HCT116 (cell line): ENCODE data around the gene TRPC4. TPM values are rescaled to one million over a fixed set of nuclear protein-coding genes. Genes with fewer than 3 reads are reported as not detected.

Source experiments
- ATAC-seq: fragments of 200-7000 bp; cut with Tn5 transposase; 2 replicates; pipeline ENCODE4 v1.9.1; 2020; ENCODE audit warnings: mild to moderate bottlenecking, moderate library complexity
- BruUV-seq: library from RNA; stranded (reverse); fragments of 400-500 nt; replicated peaks from 2 replicates; lab custom pipeline; 2021; lab: Mats Ljungman, UMichigan
- CTCF ChIA-PET: fragments of 300-600 bp; sonication (Branson Sonifier 250); formaldehyde crosslinking; loops from one replicate; lab custom pipeline; 2021; ENCODE audit warnings: antibody characterized with exemption; lab: Charles Lee
- POLR2A ChIA-PET: fragments of 300-600, 350-600 bp; sonication (Branson Sonifier 250); formaldehyde crosslinking; loops from one replicate; lab custom pipeline; 2021; ENCODE audit warnings: antibody characterized with exemption; lab: Charles Lee
- RAD21 ChIA-PET, 2 experiments: fragments of 300-600 bp; sonication (Branson Sonifier 250); formaldehyde crosslinking; loops; one replicate each; lab custom pipeline; 2023; ENCODE audit warnings: low total read pairs in 2 of 2; ENCODE audit not compliant: uncharacterized antibody in 2 of 2, unreplicated experiment in 2 of 2, low non-redundant PET in 1 of 2; lab: Charles Lee
- DNase-seq: peaks from one replicate; pipeline ENCODE4 v3.0.0-alpha.2; 2010; ENCODE audit warnings: low read depth, low spot score
- H2AFZ ChIP-seq: fragments of 200-600 bp; shearing (Covaris generic), sonication (generic); 2 replicates; pipeline ENCODE4 v1.6.1; 2017; ENCODE audit warnings: low read depth, mixed run types, mixed read lengths, antibody characterized with exemption, low read length; ENCODE audit not compliant: poor library complexity, severe bottlenecking
- H3K27ac ChIP-seq: 2 replicates; pipeline ENCODE4 v1.5.1; 2012; ENCODE audit warnings: low read depth, low read length
- H3K27me3 ChIP-seq: fragments of 200-600 bp; sonication (generic); 2 replicates; pipeline ENCODE4 v1.6.1; 2016; ENCODE audit warnings: mixed run types, low read length, mixed read lengths; ENCODE audit not compliant: insufficient read depth
- H3K36me3 ChIP-seq, 2 experiments: fragments of 200-500 bp in 1 of 2; fragments of 200-600 bp in 1 of 2; sonication (Bioruptor generic) in 1 of 2; sonication (generic) in 1 of 2; 2 replicates each; pipeline versions ENCODE4 v1.5.1 to v1.6.1; 2014 to 2016; ENCODE audit warnings: low read length in 2 of 2, inconsistent platforms in 1 of 2, mixed read lengths in 1 of 2, mixed run types in 1 of 2; ENCODE audit not compliant: insufficient read depth in 2 of 2, control insufficient read depth in 1 of 2
- H3K4me1 ChIP-seq, 2 experiments: fragments of 200-600 bp in 1 of 2; sonication (generic) in 1 of 2; 2 replicates each; pipeline versions ENCODE4 v1.5.1 to v1.6.1; 2012 to 2017; ENCODE audit warnings: low read length in 2 of 2, inconsistent platforms in 1 of 2, mild to moderate bottlenecking in 1 of 2, mixed read lengths in 1 of 2, mixed run types in 1 of 2, moderate library complexity in 1 of 2; ENCODE audit not compliant: insufficient read depth in 2 of 2, control insufficient read depth in 1 of 2
- H3K4me2 ChIP-seq: fragments of 200-600 bp; sonication (generic); 2 replicates; pipeline ENCODE4 v1.6.1; 2017; ENCODE audit warnings: mixed run types, low read length, mixed read lengths
- H3K4me3 ChIP-seq, 2 experiments: fragments of 200-600 bp in 1 of 2; sonication (generic) in 1 of 2; replicated peaks in 1 of 2; 2 replicates each; pipeline ENCODE4 v1.5.1; 2011 to 2016; ENCODE audit warnings: low read length in 2 of 2, control low read depth in 1 of 2, low read depth in 1 of 2, mild to moderate bottlenecking in 1 of 2, mixed read lengths in 1 of 2, mixed run types in 1 of 2
- H3K79me2 ChIP-seq: fragments of 200-600 bp; sonication (generic); 2 replicates; pipeline ENCODE4 v1.6.1; 2017; ENCODE audit warnings: mild to moderate bottlenecking, mixed run types, low read length, moderate library complexity, mixed read lengths; ENCODE audit not compliant: insufficient read depth
- H3K9ac ChIP-seq: fragments of 200-600 bp; sonication (generic); 2 replicates; pipeline ENCODE4 v1.6.1; 2016; ENCODE audit warnings: low read length, mixed read lengths
- H3K9me2 ChIP-seq: fragments of 200-600 bp; sonication (generic), shearing (Covaris generic); 2 replicates; pipeline ENCODE4 v1.6.1; 2017; ENCODE audit warnings: mixed run types, mild to moderate bottlenecking, moderate library complexity; ENCODE audit not compliant: insufficient read depth
- H3K9me3 ChIP-seq, 2 experiments: fragments of 200-500 bp in 1 of 2; fragments of 200-600 bp in 1 of 2; sonication (Bioruptor generic) in 1 of 2; sonication (generic) in 1 of 2; 2 replicates each; pipeline ENCODE4 v1.6.1; 2014 to 2017; ENCODE audit warnings: low read length in 2 of 2, mixed read lengths in 2 of 2, inconsistent platforms in 1 of 2, low read depth in 1 of 2, mild to moderate bottlenecking in 1 of 2, mixed run types in 1 of 2, moderate library complexity in 1 of 2; ENCODE audit not compliant: control insufficient read depth in 1 of 2, insufficient read depth in 1 of 2
- H4K20me1 ChIP-seq: fragments of 200-600 bp; sonication (generic), shearing (Covaris generic); 2 replicates; pipeline ENCODE4 v1.6.1; 2017; ENCODE audit warnings: mixed run types, mild to moderate bottlenecking, moderate library complexity; ENCODE audit not compliant: insufficient read depth
- CBX3 ChIP-seq: IDR thresholded peaks from 2 replicates; pipeline ENCODE4 v1.6.1; 2012; ENCODE audit warnings: low read depth
- CEBPB ChIP-seq: IDR thresholded peaks from 2 replicates; pipeline ENCODE4 v1.6.1; 2012; ENCODE audit warnings: low read depth
- EGR1 ChIP-seq: IDR thresholded peaks from 2 replicates; pipeline ENCODE4 v1.6.1; 2012; ENCODE audit warnings: low read depth
- EZH2 ChIP-seq: fragments of 200-600 bp; sonication (generic); IDR thresholded peaks from 2 replicates; pipeline ENCODE4 v1.6.1; 2017; ENCODE audit warnings: antibody characterized with exemption, mixed run types
- EZH2phosphoT487 ChIP-seq: fragments of 200-600 bp; IDR thresholded peaks from 2 replicates; pipeline ENCODE4 v1.6.1; 2018; ENCODE audit warnings: antibody characterized with exemption, borderline replicate concordance
- FOSL1 ChIP-seq: IDR thresholded peaks from 2 replicates; pipeline ENCODE4 v1.6.1; 2012; ENCODE audit warnings: low read depth
- JUND ChIP-seq: IDR thresholded peaks from 2 replicates; pipeline ENCODE4 v1.6.1; 2012
- POLR2A ChIP-seq: IDR thresholded peaks from 2 replicates; pipeline ENCODE4 v1.7.0; 2011; ENCODE audit warnings: borderline replicate concordance; ENCODE audit not compliant: insufficient read depth, insufficient read length; ENCODE audit errors: extremely low read depth
- POLR2AphosphoS5 ChIP-seq: IDR thresholded peaks from 2 replicates; pipeline ENCODE4 v1.6.1; 2011; ENCODE audit warnings: mild to moderate bottlenecking, low read depth, low read length, moderate library complexity
- SIN3A ChIP-seq: IDR thresholded peaks from 2 replicates; pipeline ENCODE4 v1.6.1; 2012; ENCODE audit warnings: low read depth
- TCF7L2 ChIP-seq: IDR thresholded peaks from 2 replicates; pipeline ENCODE4 v1.7.0; 2011; ENCODE audit warnings: borderline replicate concordance, inconsistent platforms; ENCODE audit not compliant: insufficient read depth, insufficient read length; ENCODE audit errors: extremely low read depth
- YY1 ChIP-seq: IDR thresholded peaks from 2 replicates; pipeline ENCODE4 v1.6.1; 2011; ENCODE audit warnings: low read length, low read depth, moderate library complexity, mild to moderate bottlenecking; ENCODE audit not compliant: insufficient replicate concordance; ENCODE audit errors: extremely low read depth
- ZNF274 ChIP-seq: fragments of 200-500 bp; sonication (Bioruptor generic); IDR thresholded peaks from 2 replicates; pipeline ENCODE4 v1.6.1; 2014; ENCODE audit warnings: mild to moderate bottlenecking, low read depth, low read length, inconsistent platforms
- intact Hi-C: fragments of 100-400 bp; cut with micrococcal nuclease; formaldehyde crosslinking; loops from 2 replicates; pipeline ENCODE4 v1.10.0; 2022
- total RNA-seq: library from RNA; stranded (reverse); gene quantifications from one replicate; pipeline ENCODE4 v1.2.1, GENCODE V29; 2021; ENCODE audit not compliant: unreplicated experiment
- TF ChIP-seq, protein P1 (sequence below): IDR thresholded peaks from 2 replicates; pipeline ENCODE4 v1.6.1; 2011; ENCODE audit warnings: mild to moderate bottlenecking, low read length, moderate library complexity; ENCODE audit not compliant: insufficient replicate concordance; ENCODE audit errors: extremely low read depth
- TF ChIP-seq, protein P2 (sequence below): IDR thresholded peaks from 2 replicates; pipeline ENCODE4 v1.6.1; 2012

Gene TRPC4
- total RNA-seq, 1 experiment from 2014 or later = not detected

DNA sequence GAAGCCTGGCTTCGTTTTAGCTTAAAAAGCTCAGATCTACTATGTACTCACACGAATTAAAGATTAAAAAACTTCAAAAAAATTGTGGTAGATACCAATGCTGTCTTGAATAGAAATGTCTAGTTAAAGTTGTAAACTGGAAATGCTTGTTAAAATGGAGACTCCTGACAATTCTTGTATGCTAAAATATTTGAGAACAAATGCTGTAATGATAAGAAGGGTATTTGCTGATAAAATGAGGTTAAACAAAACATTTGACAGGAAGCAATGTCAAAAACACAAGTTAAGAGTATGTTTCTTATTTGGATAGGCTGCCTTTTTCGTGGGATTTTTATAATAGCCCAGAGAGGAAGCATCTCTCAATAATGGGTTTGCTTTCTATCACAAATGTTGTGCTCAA is 223.0 kb downstream of the TRPC4 start:
- peaks cover 5 to 13% of the 10 kb centered on the region in 2 experiments; a peak in 2 of 4 replicates for H3K9me3 ChIP-seq
- no peaks in the 10 kb centered on the region for H3K36me3 ChIP-seq
- TF ChIP-seq CEBPB (no peak), POLR2AphosphoS5 (no peak), CBX3 (no peak), EZH2 (no peak), POLR2A (no peak), YY1 (no peak), ZNF274 (no peak), EZH2phosphoT487 (no peak), JUND (no peak), EGR1 (no peak), TCF7L2 (no peak), FOSL1 (no peak), SIN3A (no peak)
- TF ChIP-seq, protein P1, sequence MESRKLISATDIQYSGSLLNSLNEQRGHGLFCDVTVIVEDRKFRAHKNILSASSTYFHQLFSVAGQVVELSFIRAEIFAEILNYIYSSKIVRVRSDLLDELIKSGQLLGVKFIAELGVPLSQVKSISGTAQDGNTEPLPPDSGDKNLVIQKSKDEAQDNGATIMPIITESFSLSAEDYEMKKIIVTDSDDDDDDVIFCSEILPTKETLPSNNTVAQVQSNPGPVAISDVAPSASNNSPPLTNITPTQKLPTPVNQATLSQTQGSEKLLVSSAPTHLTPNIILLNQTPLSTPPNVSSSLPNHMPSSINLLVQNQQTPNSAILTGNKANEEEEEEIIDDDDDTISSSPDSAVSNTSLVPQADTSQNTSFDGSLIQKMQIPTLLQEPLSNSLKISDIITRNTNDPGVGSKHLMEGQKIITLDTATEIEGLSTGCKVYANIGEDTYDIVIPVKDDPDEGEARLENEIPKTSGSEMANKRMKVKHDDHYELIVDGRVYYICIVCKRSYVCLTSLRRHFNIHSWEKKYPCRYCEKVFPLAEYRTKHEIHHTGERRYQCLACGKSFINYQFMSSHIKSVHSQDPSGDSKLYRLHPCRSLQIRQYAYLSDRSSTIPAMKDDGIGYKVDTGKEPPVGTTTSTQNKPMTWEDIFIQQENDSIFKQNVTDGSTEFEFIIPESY = no peak
- TF ChIP-seq, protein P2, sequence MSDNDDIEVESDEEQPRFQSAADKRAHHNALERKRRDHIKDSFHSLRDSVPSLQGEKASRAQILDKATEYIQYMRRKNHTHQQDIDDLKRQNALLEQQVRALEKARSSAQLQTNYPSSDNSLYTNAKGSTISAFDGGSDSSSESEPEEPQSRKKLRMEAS = no peak
- RAD21 ChIA-PET = no interaction called here
- H4K20me1 ChIP-seq = no peaks in the 10 kb centered on the region
- DNase-seq = no peak
- H3K4me1 ChIP-seq = no peaks in the 10 kb centered on the region
- H3K9ac ChIP-seq = no peak overlapping the region
- POLR2A ChIA-PET = no interaction called here
- H3K4me2 ChIP-seq = no peak overlapping the region
- no peaks in the 10 kb centered on the region for H3K79me2 ChIP-seq
- no peaks in the 10 kb centered on the region for H3K9me2 ChIP-seq
- no peaks in the 10 kb centered on the region for H3K27me3 ChIP-seq
- no peak overlapping the region for H3K27ac ChIP-seq
- ATAC-seq = no peak
- H3K4me3 ChIP-seq = no peak overlapping the region
- CTCF ChIA-PET = no interaction called here
- H2AFZ ChIP-seq = no peak overlapping the region
- intact Hi-C loops = no loop called here
- no TSS peak for BruUV-seq
